Activated CD8-positive, alpha-beta memory T cell treated with anti-CD3 and anti-CD28 coated beads, Interleukin-2, amount 50 U/mL, for 48 hours (primary cell): ENCODE measurements around the gene ERLIN1.

Experiments
- DNase-seq: peaks from one replicate; pipeline ENCODE4 v3.0.0-alpha.2; 2020

ERLIN1 gene

GRCh38 chr10:100168313-100168643 is 17.6 kb downstream of the ERLIN1 start:
- no peak for DNase-seq

GRCh38 chr10:100167553-100168312 is 18.1 kb downstream of the ERLIN1 start:
- no peak for DNase-seq

- DNase-seq: no peak
Observed at GRCh38 chr10:100163704-100164621, 21.9 kb downstream of the ERLIN1 start.

GRCh38 chr10:100162696-100163095 is 23.1 kb downstream of the ERLIN1 start:
- no peak for DNase-seq

GRCh38 chr10:100158044-100158805 is 27.6 kb downstream of the ERLIN1 start:
- DNase-seq: no peak

- DNase-seq: no peak
Observed at GRCh38 chr10:100157156-100157555, 28.7 kb downstream of the ERLIN1 start.

GRCh38 chr10:100155936-100156335 is 29.9 kb downstream of the ERLIN1 start:
- DNase-seq: no peak

GRCh38 chr10:100154666-100155065 is 31.2 kb downstream of the ERLIN1 start:
- no peak for DNase-seq

GRCh38 chr10:100153239-100153825 is 32.5 kb downstream of the ERLIN1 start:
- no peak for DNase-seq

GRCh38 chr10:100151723-100152300 is 34.0 kb downstream of the ERLIN1 start:
- DNase-seq: no peak

GRCh38 chr10:100148353-100149211 is 37.2 kb downstream of the ERLIN1 start:
- DNase-seq: no peak

GRCh38 chr10:100146875-100147650 is 38.8 kb downstream of the ERLIN1 start:
- no peak for DNase-seq

- no peak for DNase-seq
Observed at GRCh38 chr10:100146398-100146797, 39.4 kb downstream of the ERLIN1 start.

GRCh38 chr10:100143756-100144155 is 42.1 kb downstream of the ERLIN1 start:
- DNase-seq: no peak

- no peak for DNase-seq
Observed at GRCh38 chr10:100141446-100142087, 44.3 kb downstream of the ERLIN1 start.

- DNase-seq: no peak
Observed at GRCh38 chr10:100140070-100140469, 45.8 kb downstream of the ERLIN1 start.

- DNase-seq: no peak
Observed at GRCh38 chr10:100138921-100139496, 46.8 kb downstream of the ERLIN1 start.

- no peak for DNase-seq
Observed at GRCh38 chr10:100135486-100135885, 50.3 kb downstream of the ERLIN1 start.

GRCh38 chr10:100133801-100134200 is 52.0 kb downstream of the ERLIN1 start:
- DNase-seq: no peak

- DNase-seq: no peak
Observed at GRCh38 chr10:100132427-100132826, 53.4 kb downstream of the ERLIN1 start.
